Measurements from ENCODE around the gene CDON. TPM values are rescaled to one million over a fixed set of nuclear protein-coding genes. Genes with fewer than 3 reads are reported as not detected.

The CDON gene
- total RNA-seq, 1 experiment from 2014 or later, result 10.1 TPM

DNA sequence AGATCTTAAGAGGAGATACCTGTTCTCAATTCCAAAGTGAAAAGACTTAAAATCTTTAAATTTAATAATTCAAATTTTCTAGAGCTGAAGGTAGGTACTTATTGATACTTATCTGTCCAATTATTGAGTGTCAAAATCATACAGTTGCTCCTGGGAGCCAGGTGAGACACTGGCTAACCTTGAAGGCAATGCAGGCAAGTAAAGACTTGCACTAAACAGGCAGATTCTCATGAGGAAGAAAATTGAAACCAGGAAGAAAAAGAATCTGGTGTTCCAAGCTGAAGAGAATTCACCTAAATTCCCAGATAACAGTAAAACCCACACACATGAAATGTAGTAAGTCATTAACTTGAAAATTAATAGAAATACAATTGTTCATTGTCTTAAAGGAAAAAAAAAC is 86.5 kb downstream of the CDON start:
- no peaks in the 10 kb centered on the region for H3K4me1 ChIP-seq (ENCODE audit: insufficient read depth, low read length)
- no peaks in the 10 kb centered on the region for H3K9me3 ChIP-seq (ENCODE audit: low read length)
- no peak overlapping the region for H3K4me2 ChIP-seq (ENCODE audit: low read length)
- no peaks in the 10 kb centered on the region for H4K20me1 ChIP-seq (ENCODE audit: low read length)
- no peaks in the 10 kb centered on the region for H3K27me3 ChIP-seq (ENCODE audit: low read length)
- BruUV-seq (replicated peaks), result no TSS peak
- TF ChIP-seq EZH2 (IDR thresholded peaks at IDR 0.05; ENCODE audit: low read length, unreplicated experiment), result no peak
- no peak for TF ChIP-seq EZH2phosphoT487 (IDR thresholded peaks at IDR 0.05; ENCODE audit: borderline replicate concordance, low read length)
- TF ChIP-seq, protein P1, sequence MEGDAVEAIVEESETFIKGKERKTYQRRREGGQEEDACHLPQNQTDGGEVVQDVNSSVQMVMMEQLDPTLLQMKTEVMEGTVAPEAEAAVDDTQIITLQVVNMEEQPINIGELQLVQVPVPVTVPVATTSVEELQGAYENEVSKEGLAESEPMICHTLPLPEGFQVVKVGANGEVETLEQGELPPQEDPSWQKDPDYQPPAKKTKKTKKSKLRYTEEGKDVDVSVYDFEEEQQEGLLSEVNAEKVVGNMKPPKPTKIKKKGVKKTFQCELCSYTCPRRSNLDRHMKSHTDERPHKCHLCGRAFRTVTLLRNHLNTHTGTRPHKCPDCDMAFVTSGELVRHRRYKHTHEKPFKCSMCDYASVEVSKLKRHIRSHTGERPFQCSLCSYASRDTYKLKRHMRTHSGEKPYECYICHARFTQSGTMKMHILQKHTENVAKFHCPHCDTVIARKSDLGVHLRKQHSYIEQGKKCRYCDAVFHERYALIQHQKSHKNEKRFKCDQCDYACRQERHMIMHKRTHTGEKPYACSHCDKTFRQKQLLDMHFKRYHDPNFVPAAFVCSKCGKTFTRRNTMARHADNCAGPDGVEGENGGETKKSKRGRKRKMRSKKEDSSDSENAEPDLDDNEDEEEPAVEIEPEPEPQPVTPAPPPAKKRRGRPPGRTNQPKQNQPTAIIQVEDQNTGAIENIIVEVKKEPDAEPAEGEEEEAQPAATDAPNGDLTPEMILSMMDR (conservative IDR thresholded peaks at IDR 0.05; ENCODE audit: low read depth, low read length), result no peak
- no peak overlapping the region for H2AFZ ChIP-seq (ENCODE audit: low read length)
- H3K9ac ChIP-seq (ENCODE audit: low read length), result no peak overlapping the region
- no peaks in the 10 kb centered on the region for H3K79me2 ChIP-seq (ENCODE audit: low read length)
- ChIA-PET CTCF (no interaction called here), POLR2A (ENCODE audit: unreplicated experiment) (interaction anchor here (0.6 kb wide), 1 partner anchor 36 kb away, joined by 3 read pairs; no protein-coding TSS in a partner anchor)
- no peaks in the 10 kb centered on the region for H3K36me3 ChIP-seq (ENCODE audit: low read depth, low read length)
- no peak overlapping the region for H3K27ac ChIP-seq (ENCODE audit: low read length)
- ATAC-seq (no peak), DNase-seq (no peak)
- H3K4me3 ChIP-seq (ENCODE audit: low read length), result no peak overlapping the region
- intact Hi-C loops (cut with micrococcal nuclease), result no loop called here
- no peaks in the 10 kb centered on the region for H3K9me2 ChIP-seq (replicated peaks; ENCODE audit: low read length)
- no peaks in the 10 kb centered on the region for H3F3A ChIP-seq (ENCODE audit: low read length, unreplicated experiment)

DNA sequence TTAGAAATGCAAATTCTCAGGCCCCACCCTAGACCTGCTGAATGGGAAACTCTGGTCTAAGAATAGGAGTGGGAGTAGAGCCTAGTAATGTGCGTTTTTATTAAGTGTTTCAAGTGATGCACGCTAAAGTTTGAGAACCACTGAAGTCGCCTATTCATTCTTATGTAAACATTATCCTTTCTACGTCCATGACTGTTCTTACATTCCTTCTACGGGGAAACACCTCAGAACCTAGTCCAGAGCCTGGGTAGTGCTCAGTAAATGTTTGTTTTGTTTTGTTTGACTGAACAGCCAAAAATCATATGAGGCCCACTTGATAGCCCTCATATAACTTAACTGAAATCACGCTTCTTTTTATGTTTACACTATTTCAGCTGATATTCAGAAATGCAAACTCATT is 87.0 kb downstream of the CDON start:
- intact Hi-C loops (cut with micrococcal nuclease), result no loop called here
- no peak overlapping the region for H2AFZ ChIP-seq (ENCODE audit: low read length)
- H3K4me3 ChIP-seq (ENCODE audit: low read length), result no peak overlapping the region
- no TSS peak for BruUV-seq (replicated peaks)
- H3K27me3 ChIP-seq (ENCODE audit: low read length), result no peaks in the 10 kb centered on the region
- H3K27ac ChIP-seq (ENCODE audit: low read length), result no peak overlapping the region
- H3K4me2 ChIP-seq (ENCODE audit: low read length), result no peak overlapping the region
- CTCF ChIA-PET, result no interaction called here
- ATAC-seq (no peak), DNase-seq (no peak)
- no peaks in the 10 kb centered on the region for H3K4me1 ChIP-seq (ENCODE audit: insufficient read depth, low read length)
- TF ChIP-seq EZH2phosphoT487 (IDR thresholded peaks at IDR 0.05; ENCODE audit: borderline replicate concordance, low read length), result no peak
- no peak for TF ChIP-seq EZH2 (IDR thresholded peaks at IDR 0.05; ENCODE audit: low read length, unreplicated experiment)
- TF ChIP-seq, protein P1 (conservative IDR thresholded peaks at IDR 0.05; ENCODE audit: low read depth, low read length), result no peak
- H3K9ac ChIP-seq (ENCODE audit: low read length), result no peak overlapping the region
- no peaks in the 10 kb centered on the region for H4K20me1 ChIP-seq (ENCODE audit: low read length)
- no peaks in the 10 kb centered on the region for H3K9me2 ChIP-seq (replicated peaks; ENCODE audit: low read length)
- no peaks in the 10 kb centered on the region for H3K36me3 ChIP-seq (ENCODE audit: low read depth, low read length)
- H3K79me2 ChIP-seq (ENCODE audit: low read length), result no peaks in the 10 kb centered on the region
- POLR2A ChIA-PET (ENCODE audit: unreplicated experiment), result interaction anchor here (0.6 kb wide), 1 partner anchor 35 kb away, joined by 3 read pairs; no protein-coding TSS in a partner anchor
- no peaks in the 10 kb centered on the region for H3F3A ChIP-seq (ENCODE audit: low read length, unreplicated experiment)
- H3K9me3 ChIP-seq (ENCODE audit: low read length), result no peaks in the 10 kb centered on the region

DNA sequence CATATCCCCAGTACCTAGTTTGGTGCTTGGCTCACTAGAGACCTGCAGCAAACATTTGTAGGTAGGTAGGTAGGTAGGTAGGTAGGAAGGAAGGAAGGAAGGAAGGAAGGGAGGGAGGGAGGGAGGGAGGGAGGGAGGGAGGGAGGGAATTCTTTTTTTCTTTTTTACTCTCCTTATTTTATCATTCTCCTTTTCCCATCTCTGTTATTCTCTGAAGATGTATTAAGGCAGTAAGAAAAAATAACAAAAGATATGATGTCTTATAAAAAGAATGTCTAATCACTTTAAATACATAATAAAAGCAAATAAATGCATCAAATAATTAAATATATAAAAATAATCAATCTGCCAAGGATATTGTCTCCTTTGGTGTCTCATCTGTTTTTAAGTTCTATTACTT is 88.4 kb downstream of the CDON start:
- no peak overlapping the region for H3K4me3 ChIP-seq (ENCODE audit: low read length)
- DNase-seq, result no peak
- H3K4me2 ChIP-seq (ENCODE audit: low read length), result no peak overlapping the region
- intact Hi-C loops (cut with micrococcal nuclease), result no loop called here
- H3K27me3 ChIP-seq (ENCODE audit: low read length), result no peaks in the 10 kb centered on the region
- H3K4me1 ChIP-seq (ENCODE audit: insufficient read depth, low read length), result no peaks in the 10 kb centered on the region
- no TSS peak for BruUV-seq (replicated peaks)
- TF ChIP-seq EZH2phosphoT487 (IDR thresholded peaks at IDR 0.05; ENCODE audit: borderline replicate concordance, low read length), result no peak
- TF ChIP-seq EZH2 (IDR thresholded peaks at IDR 0.05; ENCODE audit: low read length, unreplicated experiment), result no peak
- TF ChIP-seq, protein P1 (conservative IDR thresholded peaks at IDR 0.05; ENCODE audit: low read depth, low read length), result no peak
- no peaks in the 10 kb centered on the region for H3K9me3 ChIP-seq (ENCODE audit: low read length)
- H3F3A ChIP-seq (ENCODE audit: low read length, unreplicated experiment), result no peaks in the 10 kb centered on the region
- H4K20me1 ChIP-seq (ENCODE audit: low read length), result no peaks in the 10 kb centered on the region
- no peaks in the 10 kb centered on the region for H3K36me3 ChIP-seq (ENCODE audit: low read depth, low read length)
- H3K79me2 ChIP-seq (ENCODE audit: low read length), result no peaks in the 10 kb centered on the region
- CTCF ChIA-PET, result no interaction called here
- no peak overlapping the region for H3K9ac ChIP-seq (ENCODE audit: low read length)
- no peak overlapping the region for H3K27ac ChIP-seq (ENCODE audit: low read length)
- H2AFZ ChIP-seq (ENCODE audit: low read length), result no peak overlapping the region
- H3K9me2 ChIP-seq (replicated peaks; ENCODE audit: low read length), result no peaks in the 10 kb centered on the region
- no peak for ATAC-seq
- POLR2A ChIA-PET (ENCODE audit: unreplicated experiment), result no interaction called here
